ENCODE data around the gene TEDC1. TPM values are rescaled to one million over a fixed set of nuclear protein-coding genes. Genes with fewer than 3 reads are reported as not detected.

The TEDC1 gene
- total and polyA plus RNA-seq, 2 donors, result 17.9 to 23.3 TPM

DNA sequence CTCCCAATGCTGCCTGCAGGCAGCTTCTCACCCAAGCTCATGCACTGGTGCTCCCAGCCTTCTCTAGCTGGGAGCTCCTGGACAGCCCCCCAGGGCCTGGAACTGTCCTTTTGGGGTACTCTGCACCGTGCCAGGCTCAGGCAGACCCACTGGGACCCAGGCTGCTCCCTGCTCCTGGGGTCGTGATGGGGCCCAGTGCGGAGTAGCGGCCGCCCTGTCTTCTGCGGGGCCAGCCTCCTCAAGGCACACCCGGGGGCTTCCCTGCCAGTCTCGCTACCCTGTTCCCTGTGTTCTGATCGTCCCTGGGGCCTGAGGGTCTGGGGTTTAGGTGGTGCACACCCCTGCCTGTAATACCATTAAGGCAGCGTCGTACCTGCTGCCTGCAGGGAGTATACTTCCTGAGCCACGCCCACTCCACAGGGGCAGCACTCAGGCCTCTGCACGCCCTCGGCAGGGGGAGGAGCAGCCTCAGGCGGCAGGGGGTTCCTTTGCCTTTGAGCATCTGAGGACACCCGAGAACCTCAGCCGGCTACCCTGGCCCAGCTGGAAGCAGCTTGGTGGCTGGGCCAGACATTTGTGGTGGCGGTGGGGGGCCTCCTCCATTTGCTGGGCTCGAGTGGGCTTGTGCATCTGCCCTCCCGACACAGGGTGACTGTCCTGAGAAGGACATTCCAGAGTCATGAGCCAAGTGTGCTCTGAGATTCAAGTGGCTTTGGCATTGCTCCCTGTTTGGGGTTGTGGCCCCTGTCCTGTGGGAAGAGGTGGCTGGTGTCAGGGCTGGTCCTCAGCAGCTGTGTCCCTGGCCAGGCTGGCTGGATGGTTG is 25.6 kb upstream of the TEDC1 start:
- no peaks in the 10 kb centered on the region for H3K9me3 ChIP-seq (ENCODE audit: control insufficient read depth in 2 of 2, insufficient read depth in 1 of 2, low read length in 1 of 2)
- no peaks in the 10 kb centered on the region for H3K4me1 ChIP-seq (ENCODE audit: control insufficient read depth in 2 of 2, insufficient read depth in 2 of 2, low read length in 2 of 2)
- no peak overlapping the region for H3K4me3 ChIP-seq (ENCODE audit: low read length in 2 of 2)
- peaks cover 62 to 92% of the 10 kb centered on the region in 2 donors for H3K36me3 ChIP-seq (ENCODE audit: control insufficient read depth in 2 of 2, insufficient read depth in 2 of 2, low read length in 1 of 2)
- no peak for DNase-seq (ENCODE audit: low read depth in 6 of 9, low spot score in 9 of 9)
- H3K27ac ChIP-seq (ENCODE audit: low read depth in 1 of 2, low read length in 1 of 2), result peak overlapping the region in 1 of 2 donors; percentile 31
- no peaks in the 10 kb centered on the region for H3K27me3 ChIP-seq (ENCODE audit: control insufficient read depth in 2 of 2, insufficient read depth in 1 of 2, low read length in 1 of 2)
- 96% methylated on average over 20 of the region's 20 CpGs for WGBS

DNA sequence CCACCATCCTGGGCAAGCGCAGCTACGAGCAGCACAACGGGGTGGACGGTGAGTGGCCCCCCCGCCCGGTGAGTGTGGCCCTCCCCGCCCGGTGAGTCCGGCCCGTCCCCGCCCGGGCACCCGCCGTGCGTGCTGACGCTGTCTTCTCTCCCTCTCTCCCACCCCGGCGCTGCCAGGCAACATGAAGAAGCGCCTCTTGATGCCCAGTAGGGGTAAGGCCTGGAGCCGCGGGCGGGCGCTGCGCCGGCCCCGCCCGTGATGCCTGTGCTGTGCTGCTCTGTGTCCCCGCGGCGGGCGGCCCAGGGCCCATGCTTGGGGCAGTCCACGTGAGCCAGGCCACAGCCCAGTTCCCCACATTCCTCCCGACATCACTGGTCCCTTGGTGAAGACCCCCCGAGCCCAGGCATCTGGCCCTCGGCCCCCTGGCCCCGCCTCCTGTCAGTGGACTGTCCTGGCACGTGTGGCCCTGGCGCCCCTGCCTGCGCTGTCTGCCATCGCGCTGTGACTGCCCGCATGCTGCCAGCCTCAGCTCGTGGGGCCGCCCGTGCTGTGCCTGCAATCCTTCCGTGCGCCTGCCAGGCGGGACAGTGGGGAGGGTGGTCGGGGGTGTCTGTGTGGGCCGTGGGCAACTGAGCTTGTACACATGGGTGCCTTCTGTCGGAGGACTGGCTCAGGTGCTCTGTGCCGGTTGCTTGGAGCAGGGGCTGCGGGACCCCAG is 24.4 kb upstream of the TEDC1 start:
- DNase-seq (ENCODE audit: low read depth in 6 of 9, low spot score in 9 of 9), result no peak
- no peak overlapping the region for H3K4me3 ChIP-seq (ENCODE audit: low read length in 2 of 2)
- no peaks in the 10 kb centered on the region for H3K4me1 ChIP-seq (ENCODE audit: control insufficient read depth in 2 of 2, insufficient read depth in 2 of 2, low read length in 2 of 2)
- H3K9me3 ChIP-seq (ENCODE audit: control insufficient read depth in 2 of 2, insufficient read depth in 1 of 2, low read length in 1 of 2), result no peaks in the 10 kb centered on the region
- H3K36me3 ChIP-seq (ENCODE audit: control insufficient read depth in 2 of 2, insufficient read depth in 2 of 2, low read length in 1 of 2), result peaks cover 55 to 85% of the 10 kb centered on the region in 2 donors
- no peak overlapping the region for H3K27ac ChIP-seq (ENCODE audit: low read depth in 1 of 2, low read length in 1 of 2)
- H3K27me3 ChIP-seq (ENCODE audit: control insufficient read depth in 2 of 2, insufficient read depth in 1 of 2, low read length in 1 of 2), result no peaks in the 10 kb centered on the region
- WGBS, result 98% methylated on average over 53 of the region's 53 CpGs

GRCh38 chr14:105467249-105467941 is 23.7 kb upstream of the TEDC1 start:
- peaks cover 0 to 5% of the 10 kb centered on the region in 2 donors for H3K27me3 ChIP-seq (ENCODE audit: control insufficient read depth in 2 of 2, insufficient read depth in 1 of 2, low read length in 1 of 2)
- H3K36me3 ChIP-seq (ENCODE audit: control insufficient read depth in 2 of 2, insufficient read depth in 2 of 2, low read length in 1 of 2), result peaks cover 53 to 78% of the 10 kb centered on the region in 2 donors
- H3K27ac ChIP-seq (ENCODE audit: low read depth in 1 of 2, low read length in 1 of 2), result no peak overlapping the region
- no peaks in the 10 kb centered on the region for H3K9me3 ChIP-seq (ENCODE audit: control insufficient read depth in 2 of 2, insufficient read depth in 1 of 2, low read length in 1 of 2)
- H3K4me1 ChIP-seq (ENCODE audit: control insufficient read depth in 2 of 2, insufficient read depth in 2 of 2, low read length in 2 of 2), result no peaks in the 10 kb centered on the region
- 95% methylated on average over 20 of the region's 20 CpGs for WGBS
- no peak overlapping the region for H3K4me3 ChIP-seq (ENCODE audit: low read length in 2 of 2)
- DNase-seq (ENCODE audit: low read depth in 6 of 9, low spot score in 9 of 9), result no peak

GRCh38 chr14:105467942-105468471 is 23.0 kb upstream of the TEDC1 start:
- Histone ChIP-seq H3K27me3 (ENCODE audit: control insufficient read depth in 2 of 2, insufficient read depth in 1 of 2, low read length in 1 of 2) (peaks cover 4 to 11% of the 10 kb centered on the region in 2 donors), H3K9me3 (ENCODE audit: control insufficient read depth in 2 of 2, insufficient read depth in 1 of 2, low read length in 1 of 2) (no peaks in the 10 kb centered on the region), H3K4me1 (ENCODE audit: control insufficient read depth in 2 of 2, insufficient read depth in 2 of 2, low read length in 2 of 2) (no peaks in the 10 kb centered on the region), H3K36me3 (ENCODE audit: control insufficient read depth in 2 of 2, insufficient read depth in 2 of 2, low read length in 1 of 2) (peaks cover 51 to 73% of the 10 kb centered on the region in 2 donors), H3K4me3 (ENCODE audit: low read length in 2 of 2) (no peak overlapping the region), H3K27ac (ENCODE audit: low read depth in 1 of 2, low read length in 1 of 2) (no peak overlapping the region)
- no peak for DNase-seq (ENCODE audit: low read depth in 6 of 9, low spot score in 9 of 9)
- 96% methylated on average over 22 of the region's 22 CpGs for WGBS

DNA sequence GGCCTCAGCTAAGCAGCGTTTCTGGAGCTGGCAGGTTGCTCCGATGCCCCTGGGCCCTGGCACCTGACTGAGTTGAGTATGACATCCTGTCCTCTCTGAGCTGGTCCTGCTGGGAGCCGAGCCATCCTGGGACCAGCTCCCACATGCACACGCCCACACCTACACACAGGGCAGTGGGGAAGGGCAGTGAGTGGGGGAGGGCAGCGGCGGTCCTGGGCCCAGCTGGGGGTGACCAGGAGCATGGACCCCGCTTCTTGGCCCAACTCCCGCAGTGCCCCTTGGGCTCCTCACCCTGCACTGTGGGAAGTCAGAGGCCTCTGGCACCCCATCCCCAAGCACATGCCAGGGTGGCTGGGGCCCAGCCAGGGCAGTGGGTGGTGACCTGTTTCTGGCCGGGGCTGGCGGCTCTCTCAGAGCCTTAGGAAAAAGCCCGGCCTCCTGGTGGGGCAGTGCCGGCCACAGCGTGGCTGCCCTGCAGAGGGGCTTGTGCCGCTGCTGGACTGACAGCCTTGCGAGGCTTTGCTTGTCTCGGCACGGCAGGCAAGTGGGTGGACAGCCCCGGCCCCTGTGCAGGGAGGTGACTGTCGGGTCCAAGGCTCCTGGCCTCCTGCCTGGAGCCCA is 22.3 kb upstream of the TEDC1 start:
- no peak overlapping the region for H3K4me3 ChIP-seq (ENCODE audit: low read length in 2 of 2)
- peaks cover 0 to 5% of the 10 kb centered on the region in 2 donors for H3K4me1 ChIP-seq (ENCODE audit: control insufficient read depth in 2 of 2, insufficient read depth in 2 of 2, low read length in 2 of 2)
- H3K27me3 ChIP-seq (ENCODE audit: control insufficient read depth in 2 of 2, insufficient read depth in 1 of 2, low read length in 1 of 2), result peaks cover 10 to 18% of the 10 kb centered on the region in 2 donors
- no peak for DNase-seq (ENCODE audit: low read depth in 6 of 9, low spot score in 9 of 9)
- H3K36me3 ChIP-seq (ENCODE audit: control insufficient read depth in 2 of 2, insufficient read depth in 2 of 2, low read length in 1 of 2), result peaks cover 44 to 66% of the 10 kb centered on the region in 2 donors
- 94% methylated on average over 19 of the region's 19 CpGs for WGBS
- H3K9me3 ChIP-seq (ENCODE audit: control insufficient read depth in 2 of 2, insufficient read depth in 1 of 2, low read length in 1 of 2), result peaks cover 0 to 2% of the 10 kb centered on the region in 2 donors
- H3K27ac ChIP-seq (ENCODE audit: low read depth in 1 of 2, low read length in 1 of 2), result no peak overlapping the region

DNA sequence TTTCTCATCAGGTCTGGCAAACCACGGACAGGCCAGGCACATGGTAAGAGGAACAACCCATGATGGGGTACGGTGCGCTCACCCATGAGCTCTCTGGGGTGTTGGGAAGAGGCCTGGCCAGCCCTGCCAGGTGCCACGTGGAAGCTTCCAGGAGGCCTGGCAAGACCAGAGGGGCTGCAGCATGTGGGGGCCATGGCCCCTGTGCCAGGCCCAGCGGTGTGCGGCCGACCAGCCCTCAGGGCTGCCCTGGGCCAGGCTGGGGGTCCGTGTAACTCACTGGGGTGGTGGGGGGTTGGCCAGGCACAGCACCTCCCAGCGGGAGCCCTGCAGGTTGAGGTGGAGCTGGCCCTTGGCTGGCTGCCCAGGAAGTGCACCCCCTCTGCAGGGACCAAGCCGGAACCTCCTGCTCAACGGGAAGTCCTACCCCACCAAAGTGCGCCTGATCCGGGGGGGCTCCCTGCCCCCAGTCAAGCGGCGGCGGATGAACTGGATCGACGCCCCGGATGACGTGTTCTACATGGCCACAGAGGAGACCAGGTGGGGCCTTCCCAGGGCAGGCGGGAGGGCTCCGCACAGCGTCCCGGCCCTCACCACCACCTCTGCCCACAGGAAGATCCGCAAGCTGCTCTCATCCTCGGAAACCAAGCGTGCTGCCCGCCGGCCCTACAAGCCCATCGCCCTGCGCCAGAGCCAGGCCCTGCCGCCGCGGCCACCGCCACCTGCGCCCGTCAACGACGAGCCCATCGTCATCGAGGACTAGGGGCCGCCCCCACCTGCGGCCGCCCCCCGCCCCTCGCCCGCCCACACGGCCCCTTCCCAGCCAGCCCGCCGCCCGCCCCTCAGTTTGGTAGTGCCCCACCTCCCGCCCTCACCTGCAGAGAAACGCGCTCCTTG is 21.3 kb upstream of the TEDC1 start:
- Histone ChIP-seq H3K4me3 (ENCODE audit: low read length in 2 of 2) (no peak overlapping the region), H3K27me3 (ENCODE audit: control insufficient read depth in 2 of 2, insufficient read depth in 1 of 2, low read length in 1 of 2) (peaks cover 19 to 25% of the 10 kb centered on the region in 2 donors), H3K4me1 (ENCODE audit: control insufficient read depth in 2 of 2, insufficient read depth in 2 of 2, low read length in 2 of 2) (peaks cover under 1 to 10% of the 10 kb centered on the region in 2 donors), H3K9me3 (ENCODE audit: control insufficient read depth in 2 of 2, insufficient read depth in 1 of 2, low read length in 1 of 2) (peaks cover 0 to 5% of the 10 kb centered on the region in 2 donors), H3K27ac (ENCODE audit: low read depth in 1 of 2, low read length in 1 of 2) (no peak overlapping the region), H3K36me3 (ENCODE audit: control insufficient read depth in 2 of 2, insufficient read depth in 2 of 2, low read length in 1 of 2) (peaks cover 37 to 56% of the 10 kb centered on the region in 2 donors)
- no peak for DNase-seq (ENCODE audit: low read depth in 6 of 9, low spot score in 9 of 9)
- WGBS, result 93% methylated on average over 54 of the region's 54 CpGs

DNA sequence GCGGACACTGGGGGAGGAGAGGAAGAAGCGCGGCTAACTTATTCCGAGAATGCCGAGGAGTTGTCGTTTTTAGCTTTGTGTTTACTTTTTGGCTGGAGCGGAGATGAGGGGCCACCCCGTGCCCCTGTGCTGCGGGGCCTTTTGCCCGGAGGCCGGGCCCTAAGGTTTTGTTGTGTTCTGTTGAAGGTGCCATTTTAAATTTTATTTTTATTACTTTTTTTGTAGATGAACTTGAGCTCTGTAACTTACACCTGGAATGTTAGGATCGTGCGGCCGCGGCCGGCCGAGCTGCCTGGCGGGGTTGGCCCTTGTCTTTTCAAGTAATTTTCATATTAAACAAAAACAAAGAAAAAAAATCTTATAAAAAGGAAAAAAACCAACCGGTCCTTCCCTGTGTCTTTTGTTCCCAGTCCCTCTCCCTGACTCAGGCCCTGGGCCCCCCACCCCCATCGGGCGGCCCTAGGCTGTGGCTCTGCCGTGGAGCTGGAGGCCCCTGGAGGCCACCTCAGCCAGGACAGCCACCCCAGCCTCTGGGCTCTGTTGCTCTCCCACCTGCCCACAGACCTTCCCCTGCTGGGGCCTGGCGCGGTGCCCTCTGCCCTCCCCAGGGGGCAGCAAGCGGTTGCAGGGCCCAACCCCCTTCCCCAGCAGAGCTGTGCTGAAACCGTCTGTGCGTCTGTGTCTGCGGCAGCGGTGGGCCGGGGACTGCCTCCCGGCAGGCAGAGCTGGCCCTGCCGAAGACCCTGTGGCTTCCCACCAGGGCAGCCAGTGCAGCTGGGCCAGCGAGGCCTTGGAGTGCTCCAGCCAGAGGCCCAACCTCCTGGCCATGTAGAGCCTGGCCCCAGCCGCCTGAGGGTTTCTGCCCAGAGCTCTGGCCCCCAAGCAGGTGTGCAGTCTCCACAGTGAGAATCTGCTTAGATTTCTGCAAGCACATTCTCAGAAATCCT is 20.4 kb upstream of the TEDC1 start:
- 92% methylated on average over 34 of the region's 34 CpGs for WGBS
- no peak overlapping the region for H3K4me3 ChIP-seq (ENCODE audit: low read length in 2 of 2)
- H3K36me3 ChIP-seq (ENCODE audit: control insufficient read depth in 2 of 2, insufficient read depth in 2 of 2, low read length in 1 of 2), result peaks cover 28 to 47% of the 10 kb centered on the region in 2 donors
- peaks cover 6 to 15% of the 10 kb centered on the region in 2 donors for H3K4me1 ChIP-seq (ENCODE audit: control insufficient read depth in 2 of 2, insufficient read depth in 2 of 2, low read length in 2 of 2)
- peaks cover 28 to 34% of the 10 kb centered on the region in 2 donors for H3K27me3 ChIP-seq (ENCODE audit: control insufficient read depth in 2 of 2, insufficient read depth in 1 of 2, low read length in 1 of 2)
- H3K9me3 ChIP-seq (ENCODE audit: control insufficient read depth in 2 of 2, insufficient read depth in 1 of 2, low read length in 1 of 2), result peaks cover 0 to 5% of the 10 kb centered on the region in 2 donors
- DNase-seq (ENCODE audit: low read depth in 6 of 9, low spot score in 9 of 9), result no peak
- no peak overlapping the region for H3K27ac ChIP-seq (ENCODE audit: low read depth in 1 of 2, low read length in 1 of 2)
